Lower leg skin (tissue), 4 donors: ENCODE measurements around the gene EPHA6. TPM values are rescaled to one million over a fixed set of nuclear protein-coding genes. Genes with fewer than 3 reads are reported as not detected.

Experiments
- DNase-seq, 2 donors: peaks; one replicate each; pipeline ENCODE4 v3.0.0-alpha.2; 2019; ENCODE audit warnings: low spot score in 2 of 2
- H3K4me3 ChIP-seq: fragments of 200-600 bp; sonication (generic); 2 replicates; pipeline ENCODE4 v1.5.1; 2017; ENCODE audit warnings: mild to moderate bottlenecking, low read depth; ENCODE audit not compliant: poor library complexity, severe bottlenecking
- POLR2A ChIP-seq, 2 donors: fragments of 450-650 bp; IDR thresholded peaks; one replicate each; pipeline ENCODE4 v1.6.1; 2016 to 2017; ENCODE audit warnings: antibody characterized with exemption in 2 of 2, mild to moderate bottlenecking in 1 of 2, moderate library complexity in 1 of 2
- WGBS, 2 donors: methylation state at CpG; one replicate each; pipeline ENCODE4 v1.1.5; 2018; 5-methylcytosine and 5-hydroxymethylcytosine counted together
- intact Hi-C: fragments of 100-400 bp; cut with DNase I; formaldehyde crosslinking; loops from one replicate; pipeline ENCODE4 v1.15.0; 2023; ENCODE audit warnings: low total_unique reads
- total RNA-seq, 4 donors: library from RNA; depleted of rRNA; stranded (reverse); fragments of >200 nt; gene quantifications; one replicate each; pipeline ENCODE4 v1.1.0, GENCODE V29; 2016
- TF ChIP-seq, protein P1 (sequence below), 3 donors: fragments of 450-650 bp; IDR thresholded peaks; one replicate each; pipeline ENCODE4 v1.5.1; 2016; ENCODE audit warnings: antibody characterized with exemption in 3 of 3, mild to moderate bottlenecking in 3 of 3, moderate library complexity in 2 of 3

EPHA6 gene
- total RNA-seq, 4 donors from 2014 or later: 0.23 TPM; not detected in 3

DNA sequence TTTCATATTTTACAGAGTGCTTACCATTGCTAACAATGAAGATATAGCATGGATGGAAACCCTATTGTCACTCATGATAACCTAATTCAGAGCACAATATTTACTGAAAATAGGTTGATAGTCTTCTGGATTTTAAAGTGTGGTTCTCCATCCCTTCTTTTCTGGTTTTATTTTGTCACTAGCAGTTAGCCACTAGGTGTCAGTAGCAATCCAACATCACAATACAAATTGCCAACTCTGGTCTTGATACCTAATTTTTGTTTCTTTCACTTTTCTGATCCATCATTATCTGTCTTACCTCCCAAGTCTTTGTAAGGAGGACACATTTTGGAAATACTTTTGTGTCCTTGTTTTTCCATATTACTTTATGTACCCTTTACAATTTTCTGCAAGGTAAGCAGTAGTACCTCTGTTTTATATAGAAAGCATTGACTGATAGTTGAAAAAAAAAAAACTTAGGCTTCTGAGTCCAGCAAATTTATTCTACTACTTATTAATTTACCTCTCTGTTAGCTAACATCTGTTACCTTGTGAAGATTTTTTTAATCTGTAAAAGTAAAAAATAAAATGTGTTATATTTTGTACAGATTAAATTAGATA is 979.1 kb downstream of the EPHA6 start:
- intact Hi-C loops: loop anchor here (5.0 kb wide), 1 partner anchor 229 kb away; no protein-coding TSS in a partner anchor
- no peak for TF ChIP-seq POLR2A (IDR thresholded peaks at IDR 0.05)
- TF ChIP-seq, protein P1, sequence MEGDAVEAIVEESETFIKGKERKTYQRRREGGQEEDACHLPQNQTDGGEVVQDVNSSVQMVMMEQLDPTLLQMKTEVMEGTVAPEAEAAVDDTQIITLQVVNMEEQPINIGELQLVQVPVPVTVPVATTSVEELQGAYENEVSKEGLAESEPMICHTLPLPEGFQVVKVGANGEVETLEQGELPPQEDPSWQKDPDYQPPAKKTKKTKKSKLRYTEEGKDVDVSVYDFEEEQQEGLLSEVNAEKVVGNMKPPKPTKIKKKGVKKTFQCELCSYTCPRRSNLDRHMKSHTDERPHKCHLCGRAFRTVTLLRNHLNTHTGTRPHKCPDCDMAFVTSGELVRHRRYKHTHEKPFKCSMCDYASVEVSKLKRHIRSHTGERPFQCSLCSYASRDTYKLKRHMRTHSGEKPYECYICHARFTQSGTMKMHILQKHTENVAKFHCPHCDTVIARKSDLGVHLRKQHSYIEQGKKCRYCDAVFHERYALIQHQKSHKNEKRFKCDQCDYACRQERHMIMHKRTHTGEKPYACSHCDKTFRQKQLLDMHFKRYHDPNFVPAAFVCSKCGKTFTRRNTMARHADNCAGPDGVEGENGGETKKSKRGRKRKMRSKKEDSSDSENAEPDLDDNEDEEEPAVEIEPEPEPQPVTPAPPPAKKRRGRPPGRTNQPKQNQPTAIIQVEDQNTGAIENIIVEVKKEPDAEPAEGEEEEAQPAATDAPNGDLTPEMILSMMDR (IDR thresholded peaks at IDR 0.05): no peak
- DNase-seq: no peak

DNA sequence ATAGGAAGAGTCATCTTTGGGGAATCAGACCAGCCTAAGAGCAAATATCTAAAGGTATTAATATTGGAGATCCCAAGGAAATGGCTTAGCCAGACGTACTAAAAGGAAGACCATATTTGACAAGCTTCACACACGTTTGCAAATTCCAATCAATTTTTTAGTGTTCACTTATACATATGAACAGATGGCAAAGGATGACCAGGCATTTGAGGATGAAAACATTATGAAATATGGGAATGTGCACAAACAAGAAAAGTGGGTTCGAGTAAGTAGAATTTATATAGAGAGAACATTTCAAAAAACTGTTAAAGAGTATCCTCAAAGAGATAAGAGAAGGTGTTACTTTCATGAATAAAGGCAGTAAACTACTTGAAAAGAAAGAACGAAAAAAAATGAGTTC is 981.6 kb downstream of the EPHA6 start:
- intact Hi-C loops: no loop called here
- TF ChIP-seq, protein P1 (IDR thresholded peaks at IDR 0.05): no peak
- no peak for TF ChIP-seq POLR2A (IDR thresholded peaks at IDR 0.05)
- WGBS, 2 donors: 92 to 93% methylated on average over 4 of the region's 4 CpGs
- no peak for DNase-seq
- no peak overlapping the region for H3K4me3 ChIP-seq

More for the DNA sequence above, 979.1 kb downstream of the EPHA6 start:
- no peak overlapping the region for H3K4me3 ChIP-seq
